NCI-H2227 (cell line): ENCODE results near the gene ZNF362.
"Not testable (repeated sequence)": the region's sequence is repeated elsewhere in the genome, so short reads cannot be mapped to it uniquely, and the experiment has no call there.

Source experiments
- DNase-seq: peaks from one replicate; lab custom pipeline; 2025; ENCODE audit not compliant: unreplicated experiment; lab: John Stamatoyannopoulos, UW

ZNF362 gene

GRCh38 chr1:33282791-33283190, 26.5 kb downstream of the ZNF362 start:
- DNase-seq = no peak

GRCh38 chr1:33284049-33284448, 27.8 kb downstream of the ZNF362 start:
- DNase-seq = no peak

- no peak for DNase-seq
Observed at GRCh38 chr1:33286451-33287185, 30.3 kb downstream of the ZNF362 start.

- DNase-seq = no peak
Observed at GRCh38 chr1:33287317-33287716, 31.0 kb downstream of the ZNF362 start.

- no peak for DNase-seq
Observed at GRCh38 chr1:33288976-33289857, 32.9 kb downstream of the ZNF362 start.

- no peak for DNase-seq
Observed at GRCh38 chr1:33289858-33290154, 33.5 kb downstream of the ZNF362 start.

- DNase-seq = not testable (repeated sequence)
Observed at GRCh38 chr1:33290615-33291014, 34.3 kb downstream of the ZNF362 start.

- no peak for DNase-seq
Observed at GRCh38 chr1:33292726-33293340, 36.5 kb downstream of the ZNF362 start.

GRCh38 chr1:33294071-33295010, 38.0 kb downstream of the ZNF362 start:
- no peak for DNase-seq

GRCh38 chr1:33295023-33295422, 38.7 kb downstream of the ZNF362 start:
- no peak for DNase-seq

- peak; percentile 89 for DNase-seq
Observed at GRCh38 chr1:33295450-33296081, 39.3 kb downstream of the ZNF362 start.

- DNase-seq = no peak
Observed at GRCh38 chr1:33296082-33296458, 39.8 kb downstream of the ZNF362 start.

GRCh38 chr1:33296824-33297223, 40.5 kb downstream of the ZNF362 start:
- no peak for DNase-seq

GRCh38 chr1:33297911-33298622, 41.8 kb downstream of the ZNF362 start:
- DNase-seq = no peak

GRCh38 chr1:33298623-33299277, 42.5 kb downstream of the ZNF362 start:
- peak; percentile 67 for DNase-seq

GRCh38 chr1:33299461-33300155, 43.3 kb downstream of the ZNF362 start:
- no peak for DNase-seq

GRCh38 chr1:33300673-33301072, 44.4 kb downstream of the ZNF362 start:
- no peak for DNase-seq

GRCh38 chr1:33301273-33301984, 45.1 kb downstream of the ZNF362 start:
- no peak for DNase-seq
